Measurements from ENCODE around the gene ARX.

Gene ARX

GRCh38 chrX:25012793-25013631 lies 2.8 kb downstream of the ARX start:
- no peak overlapping the region; the same call in 1 of the 2 replicates for H3K4me3 ChIP-seq (ENCODE audit: low read length)
- no peak for DNase-seq

DNA sequence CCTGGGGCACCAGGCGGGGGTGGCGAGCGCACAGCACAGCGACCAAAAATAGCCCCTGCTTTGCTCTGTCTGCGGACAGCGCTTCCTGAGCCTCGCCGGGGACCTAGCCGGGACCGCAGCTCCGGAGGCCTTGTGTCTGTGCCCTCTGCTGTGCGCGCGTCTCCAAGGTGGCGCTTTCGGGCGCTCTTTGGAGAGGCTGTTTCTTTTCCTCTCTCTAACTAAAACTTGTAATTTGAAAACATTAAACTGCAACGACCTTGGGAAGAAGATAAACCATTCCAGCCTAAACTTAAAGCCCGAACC lies 3.4 kb downstream of the ARX start:
- TF ChIP-seq EZH2 (optimal IDR thresholded peaks at IDR 0.05; ENCODE audit: low read depth, low read length): no peak
- no peak for TF ChIP-seq CTCF (IDR thresholded peaks at IDR 0.05; ENCODE audit: low read length)
- no peak for TF ChIP-seq EZH2phosphoT487 (IDR thresholded peaks at IDR 0.05; ENCODE audit: low read length)
- no peak overlapping the region for H3K9ac ChIP-seq (ENCODE audit: low read length)
- H3F3A ChIP-seq (ENCODE audit: insufficient read depth, low read length): no peaks in the 10 kb centered on the region
- H4K20me1 ChIP-seq (ENCODE audit: insufficient read depth, low read length): no peaks in the 10 kb centered on the region
- no peak overlapping the region for H3K4me3 ChIP-seq (ENCODE audit: low read length)
- H3K4me1 ChIP-seq (ENCODE audit: low read length): no peaks in the 10 kb centered on the region
- H2AFZ ChIP-seq (ENCODE audit: low read length): no peak overlapping the region
- no peaks in the 10 kb centered on the region for H3K9me2 ChIP-seq (replicated peaks; ENCODE audit: insufficient read depth, low read length)
- DNase-seq: peak; percentile 15
- H3K27me3 ChIP-seq (replicated peaks; ENCODE audit: insufficient read depth, low read length): peaks cover 20% of the 10 kb centered on the region
- no peak overlapping the region for H3K4me2 ChIP-seq (ENCODE audit: low read depth, low read length)
- no peaks in the 10 kb centered on the region for H3K79me2 ChIP-seq (ENCODE audit: low read length)
- H3K36me3 ChIP-seq (replicated peaks; ENCODE audit: insufficient read depth, low read length): no peaks in the 10 kb centered on the region
- H3K9me3 ChIP-seq (replicated peaks; ENCODE audit: insufficient read depth, low read length): no peaks in the 10 kb centered on the region
- no peak overlapping the region for H3K27ac ChIP-seq (ENCODE audit: low read length)

More at GRCh38 chrX:25012793-25013631, 2.8 kb downstream of the ARX start:
- Histone ChIP-seq H2AFZ (ENCODE audit: low read length) (no peak overlapping the region), H3F3A (ENCODE audit: insufficient read depth, low read length) (no peaks in the 10 kb centered on the region), H3K27me3 (replicated peaks; ENCODE audit: insufficient read depth, low read length) (peaks cover 20% of the 10 kb centered on the region), H3K36me3 (replicated peaks; ENCODE audit: insufficient read depth, low read length) (no peaks in the 10 kb centered on the region), H4K20me1 (ENCODE audit: insufficient read depth, low read length) (no peaks in the 10 kb centered on the region), H3K4me1 (ENCODE audit: low read length) (no peaks in the 10 kb centered on the region), H3K79me2 (ENCODE audit: low read length) (no peaks in the 10 kb centered on the region), H3K9me2 (replicated peaks; ENCODE audit: insufficient read depth, low read length) (no peaks in the 10 kb centered on the region), H3K9me3 (replicated peaks; ENCODE audit: insufficient read depth, low read length) (no peaks in the 10 kb centered on the region), H3K9ac (ENCODE audit: low read length) (no peak overlapping the region), H3K4me2 (ENCODE audit: low read depth, low read length) (peak overlapping the region; percentile 34), H3K27ac (ENCODE audit: low read length) (no peak overlapping the region)
- no peak for TF ChIP-seq EZH2phosphoT487 (IDR thresholded peaks at IDR 0.05; ENCODE audit: low read length)
- no peak for TF ChIP-seq CTCF (IDR thresholded peaks at IDR 0.05; ENCODE audit: low read length)
- TF ChIP-seq EZH2 (optimal IDR thresholded peaks at IDR 0.05; ENCODE audit: low read depth, low read length): no peak

DNA sequence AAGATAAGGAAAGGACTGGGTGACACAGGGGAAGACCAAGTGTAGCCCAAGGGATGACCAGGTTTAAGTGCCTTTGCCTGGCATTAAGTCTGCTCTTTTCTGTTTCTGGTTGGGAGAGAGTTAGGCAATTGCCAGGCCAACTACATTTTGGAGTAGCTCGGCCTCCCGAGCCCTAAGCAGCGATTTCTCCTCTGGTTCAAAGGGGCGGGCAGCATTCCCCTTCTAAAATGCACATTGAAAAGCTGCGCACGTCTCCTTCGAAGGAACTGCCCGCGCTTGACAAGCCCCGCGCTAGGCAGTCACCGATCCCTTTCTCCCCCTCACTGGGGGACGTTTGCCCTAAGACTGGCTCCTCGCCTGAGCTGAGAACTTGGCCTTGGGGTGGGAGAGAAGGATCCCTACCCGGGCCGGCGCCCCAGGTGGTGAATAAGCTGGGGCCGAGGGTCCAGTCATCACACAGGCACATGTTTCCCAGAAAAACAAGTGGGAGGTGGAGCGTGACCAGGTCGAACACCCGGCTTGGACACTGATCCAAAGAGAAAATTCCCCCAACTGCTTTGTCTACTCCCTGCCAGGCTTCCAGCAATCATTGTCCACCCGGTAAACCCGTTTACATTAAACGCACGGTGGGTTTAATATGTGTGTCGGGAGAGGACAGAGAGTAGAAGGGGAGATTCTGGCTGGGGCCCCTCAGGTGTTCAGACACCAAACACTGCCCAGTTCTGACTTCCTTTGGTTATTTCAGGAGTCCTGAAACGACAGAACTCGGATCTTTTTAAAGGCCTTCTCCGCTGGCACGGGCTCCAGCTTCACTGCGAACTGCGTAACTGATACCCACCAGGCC lies 4.0 kb downstream of the ARX start:
- no peaks in the 10 kb centered on the region for H3K36me3 ChIP-seq (replicated peaks; ENCODE audit: insufficient read depth, low read length)
- no peak overlapping the region for H3K4me2 ChIP-seq (ENCODE audit: low read depth, low read length)
- no peak overlapping the region for H3K27ac ChIP-seq (ENCODE audit: low read length)
- no peak overlapping the region for H3K9ac ChIP-seq (ENCODE audit: low read length)
- no peak overlapping the region for H2AFZ ChIP-seq (ENCODE audit: low read length)
- H3F3A ChIP-seq (ENCODE audit: insufficient read depth, low read length): no peaks in the 10 kb centered on the region
- H3K9me2 ChIP-seq (replicated peaks; ENCODE audit: insufficient read depth, low read length): no peaks in the 10 kb centered on the region
- H3K4me3 ChIP-seq (ENCODE audit: low read length): no peak overlapping the region
- no peaks in the 10 kb centered on the region for H3K9me3 ChIP-seq (replicated peaks; ENCODE audit: insufficient read depth, low read length)
- no peaks in the 10 kb centered on the region for H3K79me2 ChIP-seq (ENCODE audit: low read length)
- no peaks in the 10 kb centered on the region for H3K4me1 ChIP-seq (ENCODE audit: low read length)
- TF ChIP-seq CTCF (IDR thresholded peaks at IDR 0.05; ENCODE audit: low read length): no peak
- TF ChIP-seq EZH2phosphoT487 (IDR thresholded peaks at IDR 0.05; ENCODE audit: low read length): no peak
- no peak for TF ChIP-seq EZH2 (optimal IDR thresholded peaks at IDR 0.05; ENCODE audit: low read depth, low read length)
- H3K27me3 ChIP-seq (replicated peaks; ENCODE audit: insufficient read depth, low read length): peaks cover 20% of the 10 kb centered on the region
- DNase-seq: no peak
- no peaks in the 10 kb centered on the region for H4K20me1 ChIP-seq (ENCODE audit: insufficient read depth, low read length)
